H1 (cell line): Measurements from ENCODE around the gene POLE3. TPM values are rescaled to one million over a fixed set of nuclear protein-coding genes. Genes with fewer than 3 reads are reported as not detected.
A peak's percentile ranks its signal among the peaks of the same experiment; 100 is the strongest.

ENCODE experiments used
- CTCF ChIA-PET: fragments of 300-600 bp; sonication (Branson Sonifier 250); formaldehyde crosslinking; loops from one replicate; lab custom pipeline; 2021; ENCODE audit not compliant: partially characterized antibody; lab: Charles Lee
- POLR2A ChIA-PET: fragments of 300-600 bp; sonication (Branson Sonifier 250); formaldehyde crosslinking; loops from one replicate; lab custom pipeline; 2021; ENCODE audit warnings: inconsistent platforms; ENCODE audit not compliant: partially characterized antibody; lab: Charles Lee
- DNase-seq, 2 experiments: peaks; one replicate each; pipeline versions ENCODE4 v3.0.0 to v3.0.0-alpha.2; 2010 to 2022; ENCODE audit warnings: low spot score in 2 of 2, low read depth in 1 of 2, mixed read lengths in 1 of 2
- FAIRE-seq: peaks from 2 replicates; lab custom pipeline; 2011; peaks lifted over from hg19 to GRCh38; lab: Jason Lieb, UNC
- H2AFZ ChIP-seq: 2 replicates; pipeline ENCODE4 v1.8.1; 2012; ENCODE audit warnings: low read length, inconsistent platforms
- H2AK5ac ChIP-seq: 2 replicates; pipeline ENCODE4 v1.6.1; 2013; ENCODE audit warnings: low read depth, low read length
- H2BK120ac ChIP-seq: replicated peaks from 2 replicates; pipeline ENCODE3; 2013; ENCODE audit warnings: low read depth, low read length, inconsistent platforms
- H2BK12ac ChIP-seq: 2 replicates; pipeline ENCODE4 v1.6.1; 2013; ENCODE audit warnings: low read depth, low read length
- H2BK15ac ChIP-seq: 2 replicates; pipeline ENCODE4 v1.6.1; 2013; ENCODE audit warnings: low read length
- H2BK20ac ChIP-seq: 2 replicates; pipeline ENCODE4 v1.6.1; 2013; ENCODE audit warnings: low read length
- H2BK5ac ChIP-seq: 2 replicates; pipeline ENCODE4 v1.6.1; 2013; ENCODE audit warnings: low read depth, low read length
- H3K14ac ChIP-seq: 2 replicates; pipeline ENCODE4 v1.6.1; 2013; ENCODE audit warnings: inconsistent platforms; ENCODE audit not compliant: insufficient read length
- H3K18ac ChIP-seq: 2 replicates; pipeline ENCODE4 v1.6.1; 2013; ENCODE audit warnings: low read length; ENCODE audit errors: extremely low read depth
- H3K23ac ChIP-seq: 2 replicates; pipeline ENCODE4 v1.6.1; 2013; ENCODE audit warnings: inconsistent platforms; ENCODE audit not compliant: insufficient read length
- H3K23me2 ChIP-seq: 2 replicates; pipeline ENCODE4 v1.6.1; 2013; ENCODE audit warnings: low read depth, low read length
- H3K27ac ChIP-seq: 2 replicates; pipeline ENCODE4 v1.6.1; 2011; ENCODE audit warnings: low read depth, low read length, inconsistent platforms
- H3K27me3 ChIP-seq, 4 experiments: replicated peaks in 1 of 4; 1 replicate in 1 of 4; 2 replicates in 3 of 4; pipeline versions ENCODE4 v1.6.1 to v1.8.1; 2011 to 2013; ENCODE audit warnings: low read length in 3 of 4, mild to moderate bottlenecking in 3 of 4, inconsistent platforms in 2 of 4, mixed read lengths in 2 of 4, moderate library complexity in 1 of 4; ENCODE audit not compliant: control insufficient read depth in 3 of 4, insufficient read depth in 3 of 4; ENCODE audit errors: extremely low read depth in 1 of 4
- H3K36me3 ChIP-seq, 4 experiments: 2 replicates each; pipeline versions ENCODE4 v1.6.1 to v1.8.1; 2011 to 2013; ENCODE audit warnings: mild to moderate bottlenecking in 4 of 4, low read length in 3 of 4, moderate library complexity in 2 of 4, control low read depth in 1 of 4, inconsistent platforms in 1 of 4; ENCODE audit not compliant: insufficient read depth in 4 of 4, control insufficient read depth in 2 of 4
- H3K4ac ChIP-seq: replicated peaks from 2 replicates; pipeline ENCODE3; 2013; ENCODE audit warnings: low read length, low read depth, mixed read lengths, inconsistent platforms; ENCODE audit not compliant: insufficient read length
- H3K4me1 ChIP-seq, 4 experiments: replicated peaks in 1 of 4; 1 replicate in 1 of 4; 2 replicates in 3 of 4; pipeline versions ENCODE4 v1.6.1 to v1.8.1; 2011 to 2013; ENCODE audit warnings: low read length in 3 of 4, inconsistent platforms in 2 of 4, mixed read lengths in 1 of 4; ENCODE audit not compliant: insufficient read depth in 4 of 4, control insufficient read depth in 3 of 4
- H3K4me2 ChIP-seq, 2 experiments: 2 replicates each; pipeline versions ENCODE4 v1.6.1 to v1.8.1; 2011 to 2013; ENCODE audit warnings: low read depth in 2 of 2, low read length in 2 of 2, control low read depth in 1 of 2, inconsistent platforms in 1 of 2, mild to moderate bottlenecking in 1 of 2; ENCODE audit not compliant: insufficient read depth in 1 of 2
- H3K4me3 ChIP-seq, 4 experiments: fragments of 200-600, 300-600 bp in 1 of 4; sonication (generic), shearing (Covaris generic), sonication (Bioruptor Twin) in 1 of 4; 2 replicates each; pipeline versions ENCODE4 v1.5.1 to v1.8.1; 2011 to 2016; ENCODE audit warnings: low read length in 4 of 4, low read depth in 3 of 4, control low read depth in 2 of 4, inconsistent platforms in 2 of 4, mild to moderate bottlenecking in 2 of 4, mixed read lengths in 1 of 4, moderate library complexity in 1 of 4; ENCODE audit not compliant: insufficient read depth in 2 of 4; ENCODE audit errors: extremely low read depth in 1 of 4
- H3K56ac ChIP-seq: replicated peaks from 2 replicates; pipeline ENCODE3; 2013; ENCODE audit warnings: low read depth, mild to moderate bottlenecking, mixed read lengths, low read length, inconsistent platforms; ENCODE audit not compliant: insufficient read length
- H3K79me1 ChIP-seq: 2 replicates; pipeline ENCODE4 v1.6.1; 2013; ENCODE audit warnings: low read depth, low read length, control low read depth
- H3K79me2 ChIP-seq, 2 experiments: 2 replicates each; pipeline versions ENCODE4 v1.6.1 to v1.8.1; 2012 to 2013; ENCODE audit warnings: low read length in 2 of 2, mild to moderate bottlenecking in 2 of 2, inconsistent platforms in 1 of 2; ENCODE audit not compliant: insufficient read depth in 2 of 2, control insufficient read depth in 1 of 2
- H3K9ac ChIP-seq, 4 experiments: replicated peaks in 1 of 4; 1 replicate in 1 of 4; 2 replicates in 3 of 4; pipeline versions ENCODE4 v1.6.1 to v1.8.1; 2011 to 2013; ENCODE audit warnings: low read depth in 3 of 4, low read length in 3 of 4, control low read depth in 2 of 4, mild to moderate bottlenecking in 2 of 4, moderate library complexity in 2 of 4, inconsistent platforms in 1 of 4; ENCODE audit errors: extremely low read depth in 1 of 4
- H3K9me3 ChIP-seq, 2 experiments: 2 replicates each; pipeline versions ENCODE4 v1.6.1 to v1.8.1; 2012 to 2013; ENCODE audit warnings: mild to moderate bottlenecking in 2 of 2, moderate library complexity in 2 of 2, control low read depth in 1 of 2, inconsistent platforms in 1 of 2, low read depth in 1 of 2, low read length in 1 of 2, mixed read lengths in 1 of 2; ENCODE audit not compliant: insufficient read depth in 2 of 2
- H4K20me1 ChIP-seq, 2 experiments: replicated peaks in 1 of 2; 2 replicates each; pipeline versions ENCODE3 to v1.8.1; 2011 to 2013; ENCODE audit warnings: inconsistent platforms in 2 of 2, low read length in 2 of 2, mild to moderate bottlenecking in 1 of 2; ENCODE audit not compliant: insufficient read depth in 2 of 2, control insufficient read depth in 1 of 2
- H4K5ac ChIP-seq: 2 replicates; pipeline ENCODE4 v1.6.1; 2013; ENCODE audit warnings: low read length, low read depth, mixed read lengths, inconsistent platforms; ENCODE audit not compliant: insufficient read length
- H4K8ac ChIP-seq: 2 replicates; pipeline ENCODE4 v1.8.0; 2013; ENCODE audit warnings: mild to moderate bottlenecking, moderate library complexity, low read length, inconsistent platforms; ENCODE audit not compliant: insufficient read depth; ENCODE audit errors: extremely low read depth
- H4K91ac ChIP-seq: replicated peaks from 2 replicates; pipeline ENCODE3; 2013; ENCODE audit warnings: low read length, mixed read lengths, inconsistent platforms; ENCODE audit not compliant: insufficient read length
- EGR1 ChIP-seq: IDR thresholded peaks from 2 replicates; pipeline ENCODE4 v1.6.1; 2011; ENCODE audit warnings: low read depth, low read length, borderline replicate concordance
- EZH2 ChIP-seq: fragments of 200-600 bp; sonication (generic); IDR thresholded peaks from 2 replicates; pipeline ENCODE4 v1.7.1; 2012; ENCODE audit warnings: low read depth, mild to moderate bottlenecking, moderate library complexity, low read length, inconsistent platforms; ENCODE audit not compliant: severe bottlenecking
- WGBS, 2 experiments: shearing (Covaris generic) in 1 of 2; methylation state at CpG; one replicate each; pipeline versions ENCODE4 v1.1.6 to v1.1.7; 2013 to 2015; ENCODE audit warnings: low lambda C conversion rate in 2 of 2, mixed read lengths in 2 of 2, inconsistent platforms in 1 of 2, low coverage in 1 of 2, missing lambda C conversion rate in 1 of 2; ENCODE audit not compliant: insufficient replicate concordance in 2 of 2, insufficient coverage in 1 of 2, insufficient read length in 1 of 2; ENCODE audit errors: extremely low coverage in 1 of 2, missing lambda C conversion rate in 1 of 2; 5-methylcytosine and 5-hydroxymethylcytosine counted together
- polyA plus RNA-seq, 7 experiments: library from polyadenylated mRNA; depleted of rRNA in 3 of 7; stranded (reverse) in 5 of 7; unstranded in 2 of 7; fragments of >200 nt in 5 of 7; fragments of 200-250 nt in 2 of 7; gene quantifications; 1 replicate in 5 of 7; 2 replicates in 1 of 7; 4 replicates in 1 of 7; pipeline versions ENCODE4 v1.2.1 to v1.2.3, GENCODE V29; 2011 to 2013; ENCODE audit warnings: missing spikeins in 2 of 7, mixed read lengths in 2 of 7
- total RNA-seq: library from RNA; stranded (reverse); fragmentation: NEBNext Ultra II Directional; extraction: Animal tissue kit (Norgen Biotek cat#: 25700); gene quantifications from 2 replicates; pipeline ENCODE4 v1.2.1, GENCODE V29; 2021

POLE3 gene
- total and polyA plus RNA-seq, 2 of the 8 experiments (the other 6 are each of a cell fraction or from before 2014, with no cell fraction given), result 52.7 to 77.3 TPM

DNA sequence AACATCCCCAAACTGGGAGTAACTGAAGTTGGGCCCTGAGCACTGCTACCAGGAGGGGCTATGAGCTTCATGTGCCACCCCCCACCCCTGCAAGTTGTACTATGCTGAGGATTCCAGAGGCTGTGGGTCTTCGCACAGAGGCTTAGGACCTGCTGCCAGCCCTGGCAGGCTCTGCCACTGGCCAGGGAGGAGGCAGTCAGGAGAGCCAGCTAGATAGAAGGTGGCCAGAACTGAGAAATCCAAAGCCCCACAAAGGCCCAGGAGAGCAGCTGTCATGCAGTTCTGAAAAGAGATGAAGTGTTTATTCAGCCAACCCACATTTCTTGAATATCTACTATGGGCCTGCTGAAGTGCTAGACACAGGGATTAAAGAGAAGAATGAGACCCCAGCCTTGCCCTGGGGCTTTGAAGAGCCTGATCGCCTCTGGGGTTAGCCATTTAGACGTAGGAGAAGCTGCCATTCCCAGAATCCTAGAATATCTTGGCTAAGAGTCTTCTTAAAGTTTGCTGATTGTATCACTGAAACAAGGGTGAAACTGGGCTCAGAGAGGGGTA lies 10.8 kb downstream of the POLE3 start:
- Histone ChIP-seq H4K20me1 (no peaks in the 10 kb centered on the region), H3K23me2 (no peaks in the 10 kb centered on the region), H2BK20ac (no peak overlapping the region), H2BK120ac (no peak overlapping the region), H3K4ac (no peak overlapping the region), H2BK12ac (no peak overlapping the region), H3K9me3 (no peaks in the 10 kb centered on the region), H2BK5ac (no peak overlapping the region), H2AK5ac (no peak overlapping the region), H3K36me3 (no peaks in the 10 kb centered on the region), H3K27me3 (no peaks in the 10 kb centered on the region), H4K91ac (no peak overlapping the region), H3K9ac (no peak overlapping the region), H3K79me2 (no peaks in the 10 kb centered on the region), H3K79me1 (no peaks in the 10 kb centered on the region; the same call in 1 of the 2 replicates), H2AFZ (no peak overlapping the region), H3K56ac (no peak overlapping the region), H3K18ac (no peak overlapping the region), H4K8ac (no peak overlapping the region), H3K4me3 (no peak overlapping the region; a peak in 1 of 8 replicates), H3K23ac (no peak overlapping the region), H2BK15ac (no peak overlapping the region), H3K4me1 (peaks cover 0 to 2% (median 0%) of the 10 kb centered on the region in 4 experiments; a peak in 2 of 7 replicates), H3K14ac (no peak overlapping the region), H3K4me2 (peak overlapping the region in 1 of 2 experiments; percentile 57; a peak in 1 of 4 replicates), H3K27ac (no peak overlapping the region), H4K5ac (no peak overlapping the region)
- DNase-seq (no peak), FAIRE-seq (no peak)
- CTCF ChIA-PET, result interaction anchor here (0.6 to 9.0 kb wide), 13 partner anchors 8 to 257 kb away, joined by 3 to 61 read pairs (median 4); partner anchors contain the start of genes C9orf43 and POLE3
- POLR2A ChIA-PET, result interaction anchor here (0.9 to 6.3 kb wide), 5 partner anchors 9 to 29 kb away, joined by 3 to 43 read pairs (median 3); partner anchors contain the start of genes C9orf43, HDHD3 and POLE3
- 80% methylated on average over 3 of the region's 3 CpGs; no CpG with 5 or more reads in 1 of the 2 experiments for WGBS, 2 experiments
- no peak for TF ChIP-seq EGR1
- TF ChIP-seq EZH2, result no peak
